Stimulated activated effector memory CD8-positive, alpha-beta T cell treated with anti-CD3 and anti-CD28 coated beads, Interleukin-12 subunit alpha, Interleukin-12 subunit beta, amount 100 ng/mL, for 72 hours (primary cell): Measurements from ENCODE around the gene PLA2G2F.

Experiments used
- ATAC-seq: fragments of 150-1000 bp; cut with Tn5 transposase; 2 replicates; pipeline ENCODE4 v1.10.0; 2021
- DNase-seq, 2 donors: peaks; one replicate each; pipeline ENCODE4 v3.0.0; 2021 to 2022; ENCODE audit warnings: low spot score in 2 of 2
- H3K27ac Mint-ChIP-seq: one replicate; pipeline ENCODE4 v1.8.0; 2022; ENCODE audit warnings: mild to moderate bottlenecking, mixed read lengths
- H3K36me3 Mint-ChIP-seq: one replicate; pipeline ENCODE4 v1.8.0; 2022; ENCODE audit warnings: mild to moderate bottlenecking, mixed read lengths
- H3K4me1 Mint-ChIP-seq: one replicate; pipeline ENCODE4 v1.8.0; 2022; ENCODE audit warnings: mixed read lengths
- H3K4me3 Mint-ChIP-seq: one replicate; pipeline ENCODE4 v1.8.0; 2022; ENCODE audit warnings: mild to moderate bottlenecking, mixed read lengths
- H3K9me3 Mint-ChIP-seq: one replicate; pipeline ENCODE4 v1.8.0; 2022; ENCODE audit warnings: mixed read lengths

PLA2G2F gene

DNA sequence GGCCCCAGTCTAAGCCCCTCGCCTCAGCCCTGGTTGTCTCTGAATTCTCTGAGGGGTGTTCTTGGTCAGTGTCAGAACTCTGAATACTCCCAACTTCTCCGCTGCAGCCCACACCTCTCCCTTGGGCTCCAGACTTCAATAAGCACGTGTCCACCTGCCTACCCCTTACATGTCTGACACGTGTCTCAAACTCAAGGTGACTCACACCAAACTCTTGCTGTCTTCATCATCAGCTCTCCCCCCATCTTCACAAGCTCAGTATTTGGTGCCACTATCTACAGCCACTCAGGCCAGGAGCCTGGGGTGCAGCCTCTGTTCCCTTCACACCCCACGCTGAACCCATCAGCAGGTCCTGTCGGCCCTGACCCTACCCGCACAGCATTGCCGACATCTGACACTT, 28.0 kb downstream of the PLA2G2F start:
- DNase-seq (no peak), ATAC-seq (no peak)
- Mint-ChIP-seq H3K4me1 (peaks cover 10% of the 10 kb centered on the region), H3K27ac (no peak overlapping the region), H3K4me3 (no peak overlapping the region), H3K9me3 (peaks cover 12% of the 10 kb centered on the region), H3K36me3 (no peaks in the 10 kb centered on the region)

DNA sequence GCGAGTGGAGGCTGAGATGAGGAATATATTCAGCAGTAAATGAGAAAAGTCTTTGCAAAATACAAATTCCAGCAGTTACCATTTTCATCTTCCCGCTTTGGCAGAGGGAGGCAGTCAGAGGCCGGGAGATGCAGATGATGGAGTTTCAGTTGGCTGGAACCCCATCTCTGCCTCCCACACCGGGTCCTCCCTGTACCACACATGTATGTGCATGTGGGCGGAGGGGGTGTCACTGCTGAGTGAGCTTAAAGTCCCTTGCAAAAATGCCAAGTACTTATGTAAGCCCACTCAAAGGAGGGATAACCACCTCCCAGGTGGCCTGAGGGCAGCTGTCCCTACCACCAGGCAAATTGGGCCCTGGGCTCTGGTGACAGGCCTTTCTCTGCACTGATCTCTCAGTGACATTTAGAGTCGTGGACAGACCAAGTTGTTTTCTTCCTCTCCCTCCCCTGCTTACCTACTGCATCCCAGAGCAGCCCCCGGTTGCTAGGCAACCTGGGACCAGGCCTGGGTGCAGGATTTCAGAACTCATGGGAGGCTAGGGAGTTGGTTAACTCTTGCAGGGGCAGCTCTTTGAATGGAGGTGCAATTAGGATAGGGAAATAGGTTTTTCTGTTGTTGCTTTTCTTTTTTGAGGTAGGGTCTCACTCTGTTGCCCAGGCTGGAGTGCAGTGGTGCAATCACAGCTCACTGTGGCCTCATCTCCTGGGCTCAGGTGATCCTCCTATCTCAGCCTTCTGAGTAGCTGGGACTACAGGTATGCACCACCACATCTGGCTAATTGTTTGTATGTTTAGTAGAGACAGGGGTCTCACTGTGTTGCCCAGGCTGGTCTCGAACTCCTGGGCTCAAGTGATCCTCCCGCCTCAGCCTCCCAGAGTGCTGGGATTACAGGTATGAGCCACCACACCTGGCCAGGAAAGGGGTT, 29.7 kb downstream of the PLA2G2F start:
- DNase-seq (no peak), ATAC-seq (no peak)
- peaks cover 16% of the 10 kb centered on the region for H3K4me1 Mint-ChIP-seq
- H3K27ac Mint-ChIP-seq: no peak overlapping the region
- H3K4me3 Mint-ChIP-seq: no peak overlapping the region
- H3K36me3 Mint-ChIP-seq: no peaks in the 10 kb centered on the region
- peaks cover 7% of the 10 kb centered on the region for H3K9me3 Mint-ChIP-seq

DNA sequence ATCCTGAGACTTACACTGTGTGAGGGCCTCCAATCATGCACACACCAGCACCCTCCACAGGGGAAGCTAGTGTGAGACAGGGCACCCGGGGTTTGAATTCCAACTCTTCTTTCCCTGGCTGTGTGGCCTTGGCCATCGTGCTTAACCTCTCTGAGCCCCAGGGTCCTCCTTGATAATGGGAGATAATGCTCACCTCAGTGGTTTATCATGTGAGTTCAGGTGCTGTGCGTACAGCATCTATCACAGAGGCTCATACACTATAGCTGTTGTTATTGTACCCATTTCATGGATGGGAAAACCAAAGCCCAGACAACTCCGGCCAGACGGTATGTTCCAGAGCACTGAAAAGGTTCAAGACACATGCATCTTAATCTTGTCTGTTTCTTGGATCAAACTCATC, 30.8 kb downstream of the PLA2G2F start:
- Mint-ChIP-seq H3K36me3 (no peaks in the 10 kb centered on the region), H3K9me3 (peaks cover 4% of the 10 kb centered on the region), H3K4me1 (peaks cover 19% of the 10 kb centered on the region), H3K27ac (no peak overlapping the region), H3K4me3 (no peak overlapping the region)
- DNase-seq (no peak), ATAC-seq (no peak)

DNA sequence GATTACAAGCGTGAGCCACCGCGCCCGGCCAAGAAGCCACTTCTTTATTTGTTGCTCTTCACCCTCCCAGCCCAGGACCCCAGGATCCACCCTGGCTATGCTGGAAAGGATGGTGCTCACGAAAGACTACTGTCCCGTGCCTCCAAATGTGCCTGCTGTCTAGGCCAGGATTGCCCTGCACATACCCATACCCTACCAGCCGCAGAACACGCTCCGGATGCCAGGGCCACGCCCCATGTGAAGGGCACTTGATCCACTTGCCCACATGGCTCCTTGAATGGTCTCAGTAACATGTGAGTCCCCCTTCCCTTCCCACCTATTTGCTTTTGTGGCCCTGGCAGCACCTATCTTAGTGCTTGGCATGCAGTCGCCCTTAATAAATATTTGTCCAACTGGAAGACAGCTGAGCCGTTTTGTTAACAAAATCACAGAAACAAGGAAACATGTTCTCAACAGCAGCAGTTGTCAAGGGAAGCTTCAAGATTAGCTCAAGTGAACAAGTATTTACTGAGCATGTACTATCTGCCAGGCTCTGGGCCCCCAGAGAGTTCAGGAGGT, 33.0 kb downstream of the PLA2G2F start:
- peaks cover 23% of the 10 kb centered on the region for H3K4me1 Mint-ChIP-seq
- no peaks in the 10 kb centered on the region for H3K9me3 Mint-ChIP-seq
- ATAC-seq: no peak
- peak overlapping the region; percentile 17 for H3K27ac Mint-ChIP-seq
- no peak for DNase-seq
- no peaks in the 10 kb centered on the region for H3K36me3 Mint-ChIP-seq
- no peak overlapping the region for H3K4me3 Mint-ChIP-seq

DNA sequence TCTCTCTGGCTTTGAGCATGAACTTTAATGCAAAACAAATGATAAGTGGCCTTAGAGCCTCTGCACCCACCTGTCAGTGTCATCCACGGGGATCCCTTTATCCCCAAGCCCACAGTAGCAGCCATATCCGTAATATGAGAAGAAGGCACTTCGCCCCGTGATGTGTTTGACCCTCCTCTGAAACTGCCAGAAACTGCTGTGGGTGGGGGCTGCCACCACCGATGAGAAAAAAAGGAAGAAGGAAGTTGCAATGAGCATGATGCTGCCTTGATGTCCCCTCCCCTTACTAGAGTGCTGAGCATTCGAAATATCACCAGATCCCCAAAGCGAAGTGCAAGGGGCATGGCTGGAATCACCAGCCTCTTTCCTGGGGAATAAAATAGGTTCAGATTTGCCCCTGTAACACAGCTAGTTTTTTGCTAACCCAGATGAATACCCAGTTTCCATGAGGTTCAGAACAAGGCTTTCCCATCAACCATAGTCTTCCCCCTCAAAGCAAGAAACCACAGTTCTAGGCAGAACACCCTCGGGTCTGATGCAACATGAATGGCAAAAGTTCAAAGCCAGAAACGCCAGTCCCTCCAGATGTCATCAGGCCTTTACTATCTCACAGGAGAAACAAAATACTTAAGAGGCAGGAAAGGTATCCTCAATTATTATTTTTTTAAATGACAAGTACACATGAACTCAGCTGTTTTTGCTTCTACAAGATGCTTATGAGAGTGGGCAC, 36.0 kb downstream of the PLA2G2F start:
- peaks cover 5% of the 10 kb centered on the region for H3K9me3 Mint-ChIP-seq
- ATAC-seq (no peak), DNase-seq (no peak)
- peak overlapping the region; percentile 8 for H3K27ac Mint-ChIP-seq
- H3K4me1 Mint-ChIP-seq: peaks cover 23% of the 10 kb centered on the region
- H3K36me3 Mint-ChIP-seq: no peaks in the 10 kb centered on the region
- no peak overlapping the region for H3K4me3 Mint-ChIP-seq

DNA sequence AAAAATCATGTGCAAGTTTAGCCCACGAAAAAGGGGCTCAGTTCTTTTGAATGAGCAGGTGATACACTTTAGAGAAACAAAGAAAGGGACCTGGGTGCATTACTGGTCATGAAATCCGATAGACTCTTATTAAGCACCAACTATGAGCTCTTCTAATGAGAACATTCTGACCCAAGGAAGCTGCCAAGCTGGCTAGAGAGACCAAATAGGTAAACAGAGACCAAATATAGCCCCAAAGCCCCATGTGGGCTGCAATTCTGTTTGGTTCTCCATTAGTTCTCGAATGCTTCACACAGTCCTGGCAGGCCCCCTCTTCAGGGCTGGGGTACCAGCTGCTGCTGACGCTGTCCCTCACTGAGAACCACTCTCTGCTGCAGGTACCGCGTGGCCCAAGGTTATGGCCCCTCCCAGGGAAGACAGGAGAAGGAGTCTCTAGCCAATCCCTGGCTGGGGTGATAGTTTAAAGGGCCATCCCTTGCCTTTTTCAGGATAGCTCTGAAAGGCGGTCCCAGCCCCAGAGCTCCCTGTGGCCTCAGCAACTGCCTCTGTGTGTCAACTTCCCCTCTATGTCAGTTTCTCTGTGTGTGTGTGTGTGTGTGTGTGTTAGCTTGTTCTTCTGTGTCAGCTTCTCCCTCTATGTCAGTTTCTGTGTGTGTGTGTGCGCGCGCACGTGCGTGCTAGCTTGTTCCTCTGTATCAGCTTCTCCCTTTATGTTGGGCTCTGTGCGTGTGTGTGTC, 39.7 kb downstream of the PLA2G2F start:
- Mint-ChIP-seq H3K27ac (no peak overlapping the region), H3K4me3 (no peak overlapping the region), H3K4me1 (peaks cover 13% of the 10 kb centered on the region), H3K9me3 (peaks cover 5% of the 10 kb centered on the region), H3K36me3 (no peaks in the 10 kb centered on the region)
- no peak for ATAC-seq
- DNase-seq: no peak

DNA sequence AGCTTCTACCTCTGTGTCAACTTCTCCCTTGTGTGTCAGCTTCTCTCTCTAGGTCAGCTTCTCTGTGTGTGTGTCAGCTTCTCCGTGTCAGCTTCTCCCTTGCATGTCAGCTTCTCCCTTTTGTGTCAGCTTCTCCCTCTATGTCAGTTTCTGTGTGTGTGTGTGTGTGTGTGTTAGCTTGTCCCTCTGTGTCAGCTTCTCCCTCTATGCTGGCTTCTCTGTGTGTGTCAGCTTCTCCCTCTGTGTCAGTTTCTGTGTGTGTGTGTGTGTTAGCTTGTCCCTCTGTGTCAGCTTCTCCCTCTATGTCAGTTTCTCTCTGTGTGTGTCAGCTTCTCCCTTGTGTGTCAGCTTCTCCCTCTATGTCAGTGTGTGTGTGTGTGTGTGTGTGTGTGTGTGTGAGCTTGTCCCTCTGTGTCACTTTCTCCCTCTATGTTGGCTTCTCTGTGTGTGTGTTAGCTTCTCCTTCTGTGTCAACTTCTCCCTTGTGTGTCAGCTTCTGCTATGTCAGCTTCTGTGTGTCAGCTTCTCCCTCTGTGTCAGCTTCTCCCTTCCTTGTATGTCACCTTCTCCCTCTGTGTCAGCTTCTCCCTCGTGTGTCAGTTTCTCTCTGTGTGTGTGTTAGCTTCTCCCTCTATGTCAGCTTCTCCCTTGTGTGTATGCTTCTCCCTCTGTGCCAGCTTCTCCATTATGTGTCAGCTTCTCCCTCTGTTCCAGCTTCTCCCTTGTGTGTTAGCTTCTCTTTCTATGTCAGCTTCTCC, 40.4 kb downstream of the PLA2G2F start:
- Mint-ChIP-seq H3K4me3 (no peak overlapping the region), H3K27ac (no peak overlapping the region), H3K9me3 (peaks cover 5% of the 10 kb centered on the region), H3K36me3 (no peaks in the 10 kb centered on the region), H3K4me1 (peaks cover 17% of the 10 kb centered on the region)
- ATAC-seq: no peak
- DNase-seq: no peak

DNA sequence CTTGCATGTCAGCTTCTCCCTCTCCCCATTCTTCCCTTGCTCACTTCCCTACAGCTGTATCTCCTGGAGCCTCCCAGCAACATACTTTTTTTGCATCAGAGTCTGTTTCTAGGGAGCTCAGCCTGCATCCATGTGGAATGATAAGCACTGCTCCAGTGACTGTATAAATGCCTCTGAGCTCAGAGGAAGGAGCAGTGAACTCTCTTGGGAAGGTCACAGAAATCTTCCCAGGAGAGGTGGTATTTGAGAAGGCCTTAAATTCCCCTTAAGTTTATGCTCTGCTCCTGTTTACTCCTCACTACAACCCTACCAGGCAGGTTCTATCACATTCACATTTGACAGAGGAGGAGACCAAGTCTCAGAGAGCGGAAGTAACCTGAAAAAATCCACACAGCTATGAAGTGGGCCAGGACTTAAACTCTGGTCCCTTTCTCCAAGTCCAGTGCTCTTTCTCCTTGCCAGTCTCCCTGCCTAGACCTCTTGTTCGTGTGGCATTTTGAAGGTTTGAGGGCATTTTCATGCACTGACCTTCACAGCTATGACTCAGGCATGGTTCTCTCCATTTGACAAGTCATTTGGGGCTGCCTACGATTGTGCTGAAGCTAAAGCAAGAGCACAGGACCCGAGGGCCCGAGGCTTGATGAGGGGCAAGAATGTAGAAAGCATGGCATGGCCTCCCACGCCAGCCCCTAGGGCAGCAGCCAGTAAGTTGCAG, 41.2 kb downstream of the PLA2G2F start:
- H3K36me3 Mint-ChIP-seq: peaks cover 6% of the 10 kb centered on the region
- no peak for ATAC-seq
- peaks cover 5% of the 10 kb centered on the region for H3K9me3 Mint-ChIP-seq
- peaks cover 19% of the 10 kb centered on the region for H3K4me1 Mint-ChIP-seq
- no peak for DNase-seq
- no peak overlapping the region for H3K4me3 Mint-ChIP-seq
- H3K27ac Mint-ChIP-seq: no peak overlapping the region

DNA sequence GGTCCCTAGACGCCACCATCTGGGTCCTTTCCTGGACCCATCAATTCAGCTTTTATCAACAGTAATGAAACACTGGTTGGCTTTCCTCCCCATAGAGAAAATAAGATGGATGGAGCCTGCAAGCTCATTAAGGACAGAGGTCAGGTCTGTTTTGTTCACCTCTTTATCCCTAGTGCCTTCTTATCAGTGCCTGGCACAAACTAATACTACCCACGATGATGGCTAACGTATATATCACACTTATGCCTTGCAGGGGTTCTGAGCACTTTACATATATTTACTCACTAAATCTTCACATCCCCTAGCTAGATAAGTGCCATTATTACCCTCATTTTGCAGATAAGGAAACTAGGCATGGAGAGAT, 41.7 kb downstream of the PLA2G2F start:
- peaks cover 9% of the 10 kb centered on the region for H3K36me3 Mint-ChIP-seq
- no peak overlapping the region for H3K4me3 Mint-ChIP-seq
- DNase-seq (no peak), ATAC-seq (no peak)
- H3K4me1 Mint-ChIP-seq: peaks cover 21% of the 10 kb centered on the region
- peaks cover 5% of the 10 kb centered on the region for H3K9me3 Mint-ChIP-seq
- H3K27ac Mint-ChIP-seq: no peak overlapping the region

DNA sequence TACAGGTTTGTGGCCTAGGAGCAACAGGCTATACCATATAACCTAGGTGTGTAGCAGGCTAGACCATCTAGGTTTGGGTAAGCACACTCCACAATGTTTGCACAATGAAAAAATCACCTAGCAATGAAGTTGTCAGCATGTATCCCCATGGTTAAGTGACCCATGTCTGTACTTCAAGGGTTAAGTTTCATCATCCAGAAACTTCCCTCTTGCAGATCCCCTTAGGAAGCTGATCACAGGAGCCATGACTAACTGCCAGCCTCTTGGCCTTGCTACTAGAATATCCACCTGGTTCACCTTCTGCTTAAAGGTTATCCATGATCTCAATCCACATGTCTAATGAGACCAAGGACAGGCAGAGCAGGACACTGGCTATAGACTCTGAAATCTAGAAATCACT, 43.3 kb downstream of the PLA2G2F start:
- Mint-ChIP-seq H3K4me3 (no peak overlapping the region), H3K27ac (no peak overlapping the region), H3K36me3 (peaks cover 9% of the 10 kb centered on the region), H3K4me1 (peaks cover 35% of the 10 kb centered on the region), H3K9me3 (peaks cover 5% of the 10 kb centered on the region)
- DNase-seq: no peak
- no peak for ATAC-seq

DNA sequence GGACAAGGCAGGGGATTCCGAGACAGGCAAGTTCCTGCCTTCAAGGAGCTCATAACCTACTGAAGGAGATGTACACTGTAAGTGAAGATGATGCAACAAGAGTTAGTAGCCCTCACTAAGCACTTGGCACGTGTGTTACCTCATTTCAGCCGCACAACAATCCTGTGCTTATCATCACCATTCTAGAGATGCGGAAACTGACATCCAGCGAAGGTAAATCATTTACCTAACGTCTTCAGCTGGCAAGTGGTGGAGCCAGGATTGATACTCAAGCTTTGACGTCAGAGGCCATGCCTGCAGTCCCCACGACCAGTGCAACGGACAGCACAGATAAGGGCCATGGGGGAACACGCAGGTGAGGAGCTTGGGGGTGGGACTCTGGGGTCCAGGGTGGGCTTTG, 43.9 kb downstream of the PLA2G2F start:
- H3K36me3 Mint-ChIP-seq: peaks cover 9% of the 10 kb centered on the region
- H3K4me1 Mint-ChIP-seq: peaks cover 41% of the 10 kb centered on the region
- no peak overlapping the region for H3K4me3 Mint-ChIP-seq
- H3K27ac Mint-ChIP-seq: no peak overlapping the region
- DNase-seq (no peak), ATAC-seq (no peak)
- H3K9me3 Mint-ChIP-seq: peaks cover 5% of the 10 kb centered on the region

DNA sequence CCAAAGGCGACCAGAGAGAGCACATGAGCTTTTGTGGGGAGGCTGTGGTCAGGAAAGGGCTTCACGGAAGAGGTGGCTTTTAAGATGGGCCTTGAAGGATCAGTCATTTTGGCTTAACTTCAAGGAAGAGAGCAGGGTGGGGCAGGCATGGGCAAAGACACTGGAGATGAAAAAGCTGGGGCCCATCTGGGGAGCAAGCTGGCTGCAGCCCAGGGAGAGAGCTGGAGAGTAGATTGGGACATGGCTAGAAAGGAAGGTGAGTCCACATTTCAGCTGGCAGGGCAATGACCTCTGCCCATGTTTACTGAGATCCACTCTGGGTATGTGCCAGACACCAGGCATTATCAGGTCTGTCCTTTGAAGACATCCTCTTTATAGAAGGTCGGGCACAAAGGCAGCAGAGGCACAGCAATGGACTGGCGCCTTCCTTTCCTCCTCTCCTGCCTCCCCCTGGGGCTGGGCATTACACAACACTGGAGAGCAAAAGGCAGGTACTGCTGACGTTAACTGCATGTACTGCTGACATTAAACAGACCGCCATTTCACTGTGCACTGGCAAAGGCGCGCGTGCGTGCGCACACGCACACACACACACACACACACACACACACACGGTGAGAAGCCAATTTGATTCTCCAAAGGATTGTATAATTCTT, 44.6 kb downstream of the PLA2G2F start:
- no peak overlapping the region for H3K4me3 Mint-ChIP-seq
- H3K9me3 Mint-ChIP-seq: peaks cover 5% of the 10 kb centered on the region
- peaks cover 47% of the 10 kb centered on the region for H3K4me1 Mint-ChIP-seq
- H3K27ac Mint-ChIP-seq: no peak overlapping the region
- ATAC-seq (no peak), DNase-seq (no peak)
- peaks cover 9% of the 10 kb centered on the region for H3K36me3 Mint-ChIP-seq

DNA sequence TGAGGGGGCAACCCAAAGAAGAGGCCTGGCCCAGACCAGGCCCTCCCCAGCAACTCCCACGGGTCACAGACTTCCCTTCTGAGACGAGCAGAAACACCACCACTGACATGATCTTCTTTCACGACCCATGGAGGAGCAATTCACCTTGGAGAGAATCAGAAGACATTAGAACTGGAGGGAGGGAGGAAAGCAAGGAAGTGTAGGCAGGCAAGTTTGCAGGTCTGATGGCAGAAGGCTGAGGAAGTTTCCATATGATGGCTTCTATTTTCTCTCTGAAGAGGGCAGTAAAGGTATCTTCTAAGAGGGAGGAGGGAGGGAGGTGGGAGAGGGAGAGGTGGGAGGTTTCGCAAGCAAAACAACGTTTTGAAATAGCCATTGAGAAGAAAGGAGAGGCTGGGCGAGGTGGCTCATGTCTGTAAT, 45.4 kb downstream of the PLA2G2F start:
- Mint-ChIP-seq H3K9me3 (peaks cover 5% of the 10 kb centered on the region), H3K4me3 (peak overlapping the region; percentile 63), H3K27ac (peak overlapping the region; percentile 72), H3K36me3 (peaks cover 9% of the 10 kb centered on the region), H3K4me1 (peaks cover 47% of the 10 kb centered on the region)
- DNase-seq: no peak
- ATAC-seq: no peak
